GM12873 (cell line): Measurements from ENCODE around the gene ZNF592.

ENCODE experiments used
- CTCF ChIP-seq: IDR thresholded peaks from 2 replicates; pipeline ENCODE4 v1.5.1; 2012; ENCODE audit warnings: low read depth, mild to moderate bottlenecking, moderate library complexity, low read length, control low read depth; ENCODE audit not compliant: insufficient read depth; ENCODE audit errors: missing control alignments

ZNF592 gene

GRCh38 chr15:84734794-84735479, 13.5 kb upstream of the ZNF592 start:
- no peak for TF ChIP-seq CTCF

DNA sequence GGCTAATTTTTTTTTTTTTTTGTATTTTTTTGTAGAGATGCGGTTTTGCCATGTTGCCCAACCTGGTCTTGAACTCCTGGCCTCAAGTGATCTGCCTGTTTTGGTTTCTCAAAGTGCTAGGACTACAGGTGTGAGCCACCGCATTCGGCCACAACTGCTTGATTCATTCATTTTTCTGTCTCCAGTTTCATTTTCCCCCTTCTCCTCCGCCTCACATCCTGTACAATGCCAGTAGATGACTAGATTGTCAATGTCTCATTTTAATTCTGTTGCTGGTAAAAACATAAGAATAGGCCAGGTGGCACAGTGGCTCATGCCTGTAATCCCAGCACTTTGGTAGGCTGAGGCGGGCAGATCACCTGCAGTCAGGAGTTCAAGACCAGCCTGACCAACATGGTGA, 12.0 kb upstream of the ZNF592 start:
- TF ChIP-seq CTCF: no peak

- TF ChIP-seq CTCF: no peak
Observed at GRCh38 chr15:84737005-84737404, 11.4 kb upstream of the ZNF592 start.

- no peak for TF ChIP-seq CTCF
Observed at GRCh38 chr15:84740691-84741090, 7.7 kb upstream of the ZNF592 start.

DNA sequence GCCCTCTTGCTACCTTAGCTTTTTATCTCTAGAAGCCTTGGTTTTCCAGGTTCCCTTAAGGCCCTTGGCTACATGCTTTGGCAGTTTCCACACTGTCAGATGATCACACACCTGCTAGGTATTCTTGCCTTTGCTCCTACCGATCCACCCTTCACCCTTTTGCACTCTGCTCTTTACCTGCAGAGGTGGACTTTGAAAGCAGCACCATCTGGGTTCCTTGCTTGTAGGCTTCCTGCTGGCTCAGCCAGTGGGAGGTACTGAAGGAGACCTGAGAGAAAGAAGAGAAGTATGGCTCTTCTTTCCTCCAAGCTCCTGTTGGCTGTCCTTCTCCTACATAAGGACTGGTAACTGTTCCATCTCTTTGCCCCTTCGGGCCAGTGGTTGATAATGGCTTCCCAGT, 7.3 kb upstream of the ZNF592 start:
- TF ChIP-seq CTCF: no peak

- no peak for TF ChIP-seq CTCF
Observed at GRCh38 chr15:84747416-84748273, 747 bp upstream of the ZNF592 start.

GRCh38 chr15:84749111-84749991, 959 bp downstream of the ZNF592 start:
- TF ChIP-seq CTCF: peak; percentile 28
